Esophagus (tissue), 2 donors: ENCODE measurements around the gene FAM133A. TPM values are rescaled to one million over a fixed set of nuclear protein-coding genes. Genes with fewer than 3 reads are reported as not detected.

ENCODE experiments used
- polyA plus RNA-seq, 2 donors: library from polyadenylated mRNA; stranded (reverse); fragments of 200-250 nt; gene quantifications; one replicate each; pipeline ENCODE4 v1.2.3, GENCODE V29; 2013
- donor health status: healthy with polysubstance abuse.
- donor health status: Bipolar disorder and iron deficiency.

FAM133A gene
- polyA plus RNA-seq, 2 donors: not detected

Other genes starting within 250 kb of the FAM133A start
- under 1 TPM; 0.08 to 0.26 TPM for gene NAP1L3, start 628 bp upstream of the FAM133A start, polyA plus RNA-seq